HG02623 (cell line): ENCODE measurements around the gene SH3BGRL2.
"Not testable (repeated sequence)": the region's sequence is repeated elsewhere in the genome, so short reads cannot be mapped to it uniquely, and the experiment has no call there.

Experiments
- ATAC-seq: cut with Tn5 transposase; IDR thresholded peaks from one replicate; pipeline ENCODE4 v1.9.1; 2021; ENCODE audit warnings: moderate library complexity; ENCODE audit not compliant: unreplicated experiment

Gene SH3BGRL2

GRCh38 chr6:79614326-79615305 lies 16.5 kb upstream of the SH3BGRL2 start:
- no peak for ATAC-seq

GRCh38 chr6:79617518-79617941 lies 13.6 kb upstream of the SH3BGRL2 start:
- ATAC-seq: no peak

- ATAC-seq: not testable (repeated sequence)
Observed at GRCh38 chr6:79618425-79618824, 12.7 kb upstream of the SH3BGRL2 start.

- no peak for ATAC-seq
Observed at GRCh38 chr6:79621579-79621978, 9.6 kb upstream of the SH3BGRL2 start.

- no peak for ATAC-seq
Observed at GRCh38 chr6:79622364-79622763, 8.8 kb upstream of the SH3BGRL2 start.

GRCh38 chr6:79623106-79623505 lies 8.0 kb upstream of the SH3BGRL2 start:
- ATAC-seq: no peak

GRCh38 chr6:79625746-79626145 lies 5.4 kb upstream of the SH3BGRL2 start:
- no peak for ATAC-seq

- no peak for ATAC-seq
Observed at GRCh38 chr6:79626811-79627210, 4.3 kb upstream of the SH3BGRL2 start.

- no peak for ATAC-seq
Observed at GRCh38 chr6:79627422-79627821, 3.7 kb upstream of the SH3BGRL2 start.

GRCh38 chr6:79628466-79629288 lies 2.5 kb upstream of the SH3BGRL2 start:
- ATAC-seq: no peak

- no peak for ATAC-seq
Observed at GRCh38 chr6:79630380-79630882, 698 bp upstream of the SH3BGRL2 start.

- ATAC-seq: no peak
Observed at GRCh38 chr6:79631693-79632172, 604 bp downstream of the SH3BGRL2 start.

GRCh38 chr6:79632580-79632979 lies 1.5 kb downstream of the SH3BGRL2 start:
- no peak for ATAC-seq

GRCh38 chr6:79634491-79635231 lies 3.5 kb downstream of the SH3BGRL2 start:
- ATAC-seq: no peak

- ATAC-seq: no peak
Observed at GRCh38 chr6:79635232-79635543, 4.1 kb downstream of the SH3BGRL2 start.

GRCh38 chr6:79636673-79637072 lies 5.5 kb downstream of the SH3BGRL2 start:
- ATAC-seq: no peak

GRCh38 chr6:79640146-79641111 lies 9.3 kb downstream of the SH3BGRL2 start:
- no peak for ATAC-seq

GRCh38 chr6:79646006-79646405 lies 14.9 kb downstream of the SH3BGRL2 start:
- no peak for ATAC-seq

GRCh38 chr6:79646561-79646960 lies 15.4 kb downstream of the SH3BGRL2 start:
- no peak for ATAC-seq

- no peak for ATAC-seq
Observed at GRCh38 chr6:79647741-79648140, 16.6 kb downstream of the SH3BGRL2 start.
